Stimulated activated CD4-positive, alpha-beta T cell treated with anti-CD3 and anti-CD28 coated beads, TNF-alpha, amount 100 ng/mL, for 4 hours (primary cell): ENCODE results near the gene SIRT2.

Source experiments
- DNase-seq, 3 experiments: peaks; one replicate each; pipeline ENCODE4 v3.0.0-alpha.2; 2020; ENCODE audit warnings: low read depth in 3 of 3

Gene SIRT2

GRCh38 chr19:38920602-38921419 is 21.4 kb upstream of the SIRT2 start:
- no peak for DNase-seq

DNA sequence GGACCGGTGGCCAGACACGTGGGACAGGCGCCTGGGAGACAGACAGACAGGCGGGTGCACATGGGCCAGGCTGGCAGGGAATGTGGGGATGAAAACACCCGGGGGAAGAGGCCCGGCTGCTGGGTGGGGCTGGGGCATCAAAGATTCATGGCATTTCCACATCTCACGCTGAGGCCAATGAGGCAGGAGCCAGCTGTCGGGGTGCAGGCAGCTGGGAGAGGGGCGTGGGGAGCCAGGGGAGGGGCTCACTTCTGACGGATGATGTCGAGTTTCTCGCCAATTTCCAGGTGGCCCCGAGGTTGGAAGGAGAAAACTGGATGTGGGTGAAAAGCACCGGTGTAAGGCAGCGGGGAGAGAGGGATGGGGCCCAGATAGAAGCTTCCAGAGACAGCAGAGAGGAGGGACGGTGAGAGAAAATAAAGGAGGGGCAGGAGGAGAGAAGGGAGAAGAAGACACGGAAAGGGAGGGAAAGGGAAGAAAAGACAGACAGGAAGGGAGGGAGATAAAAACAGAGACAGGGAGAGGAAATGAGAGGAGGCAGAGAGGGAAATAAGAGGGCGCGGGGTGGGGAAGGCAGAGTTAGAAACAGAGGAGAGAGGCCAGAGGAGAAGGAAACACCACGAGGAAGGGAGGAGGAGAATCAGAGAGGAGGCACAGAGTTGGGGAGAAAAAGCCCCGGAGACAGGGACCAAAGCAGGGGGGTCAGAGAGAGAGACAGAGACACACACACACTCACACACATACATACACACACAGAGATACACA is 20.6 kb upstream of the SIRT2 start:
- no peak for DNase-seq

DNA sequence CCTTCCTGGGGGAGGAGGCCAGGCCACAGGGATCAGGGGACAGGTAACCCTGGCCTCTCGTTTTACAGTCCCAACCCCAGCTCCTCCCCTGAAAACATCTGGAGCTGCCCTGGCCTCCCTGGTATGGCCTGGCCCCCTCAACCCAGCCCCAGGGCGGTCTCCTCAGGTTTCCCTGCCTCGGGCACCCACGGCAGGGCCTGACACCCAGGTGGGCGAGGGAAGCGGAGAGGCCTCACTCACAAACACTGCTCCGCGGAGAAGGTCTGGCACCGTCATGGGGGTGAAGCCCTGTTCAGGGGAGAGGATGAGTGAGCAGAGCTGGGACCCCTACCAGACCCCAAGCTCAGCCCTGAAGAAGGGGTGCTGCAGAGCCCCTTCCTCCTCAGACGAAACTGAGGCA is 19.1 kb upstream of the SIRT2 start:
- no peak for DNase-seq

- no peak for DNase-seq
These were observed 18.6 kb upstream of the SIRT2 start for GRCh38 chr19:38917921-38918491.

GRCh38 chr19:38917516-38917915 is 18.1 kb upstream of the SIRT2 start:
- no peak for DNase-seq

GRCh38 chr19:38915329-38916321 is 16.2 kb upstream of the SIRT2 start:
- DNase-seq, result no peak

- no peak for DNase-seq
These were observed 14.5 kb upstream of the SIRT2 start for GRCh38 chr19:38913958-38914357.

DNA sequence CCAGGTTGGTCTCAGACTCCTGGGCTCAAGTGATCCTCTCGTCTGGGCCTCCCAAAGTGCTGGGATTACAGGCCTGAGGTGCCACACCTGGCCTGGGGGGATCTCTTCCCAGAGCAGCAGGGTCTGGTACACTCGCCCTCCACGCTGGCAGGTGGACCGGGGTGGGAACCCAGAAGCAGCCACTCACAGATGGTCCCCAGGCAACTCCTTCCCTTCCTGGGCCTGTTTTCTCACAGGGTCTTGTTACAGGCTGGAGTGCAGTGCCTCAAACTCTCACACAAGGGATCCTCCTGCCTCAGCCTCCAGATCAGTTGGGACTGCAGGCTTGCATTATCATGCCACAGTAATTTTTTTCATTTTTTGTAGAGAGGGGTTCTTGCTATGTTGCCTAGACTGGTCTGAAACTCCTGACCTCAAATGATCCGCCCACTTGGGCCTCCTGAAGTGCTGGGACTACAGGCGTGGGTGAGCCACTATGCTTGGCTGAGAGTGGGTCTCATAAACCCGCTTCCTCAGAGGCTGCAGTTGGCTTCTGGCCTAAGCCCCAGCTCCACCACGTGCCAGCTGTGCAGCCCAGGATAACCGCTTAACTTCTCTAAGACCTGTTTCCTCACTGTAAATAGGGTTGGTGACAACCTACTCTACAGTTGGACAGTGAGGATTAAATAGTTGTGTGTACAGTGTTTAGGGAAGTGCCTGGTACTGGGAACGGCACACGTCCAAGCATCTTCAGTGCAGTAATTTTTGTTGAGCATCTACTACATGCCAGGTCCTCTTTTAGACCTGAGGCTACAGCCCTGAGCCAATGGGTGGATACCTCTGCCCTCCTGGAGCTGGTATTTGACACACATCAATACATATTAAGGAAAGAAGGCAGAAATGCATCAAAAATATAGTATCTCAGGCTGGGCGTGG is 13.4 kb upstream of the SIRT2 start:
- DNase-seq, result no peak

DNA sequence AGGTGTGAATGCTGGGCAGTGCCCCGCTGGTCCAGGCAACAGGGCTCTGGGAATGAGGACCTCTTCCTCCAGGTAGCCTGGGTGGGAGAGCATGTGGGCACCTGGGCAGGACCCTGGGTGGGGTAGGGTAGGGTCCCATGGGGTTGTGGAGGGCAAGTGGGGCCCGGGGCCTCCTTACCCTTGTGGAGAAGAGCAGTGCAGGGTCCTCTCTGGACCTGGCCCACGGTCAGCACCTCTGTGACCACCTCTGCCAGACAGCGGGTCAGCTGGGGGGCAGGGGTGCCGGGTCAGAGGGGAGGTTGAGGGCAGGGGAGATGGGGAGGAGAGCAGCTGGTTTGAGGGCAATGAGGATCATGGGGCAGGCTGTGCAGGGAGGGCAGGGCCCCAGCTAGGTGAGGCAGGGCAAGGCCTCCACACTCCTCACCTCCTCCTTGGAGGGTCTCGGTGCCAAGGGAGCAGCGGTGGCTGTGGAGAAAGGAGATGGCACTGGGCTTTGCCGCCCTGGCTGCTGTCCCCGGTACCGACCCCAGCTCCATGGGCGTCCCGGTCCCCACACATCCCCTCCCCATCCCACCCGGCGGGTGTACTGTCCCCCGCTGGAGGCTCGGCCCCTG is 12.1 kb upstream of the SIRT2 start:
- DNase-seq, result no peak

- no peak for DNase-seq
These were observed 11.1 kb upstream of the SIRT2 start for GRCh38 chr19:38910488-38910887.

GRCh38 chr19:38908911-38909310 is 9.5 kb upstream of the SIRT2 start:
- DNase-seq, result no peak

DNA sequence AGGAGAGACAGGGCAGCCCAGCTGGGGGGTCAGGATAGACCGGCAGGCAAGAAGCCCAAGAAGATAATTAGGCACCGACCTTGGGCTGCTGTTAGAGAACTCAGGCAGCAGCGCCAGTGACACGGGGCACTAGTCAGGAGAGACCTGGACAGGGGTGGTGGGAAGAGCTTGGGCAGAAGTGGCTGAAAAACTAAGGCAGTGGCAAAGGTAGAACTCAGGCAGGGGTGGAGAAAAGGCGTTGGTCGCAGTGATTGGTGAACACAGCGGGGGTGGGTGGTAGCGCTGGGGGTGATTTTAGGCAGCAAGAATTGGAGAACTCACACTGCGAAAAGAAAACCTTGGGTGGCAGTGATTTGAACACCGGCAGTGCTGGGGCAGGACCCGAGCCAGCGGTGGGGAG is 8.3 kb upstream of the SIRT2 start:
- no peak for DNase-seq

DNA sequence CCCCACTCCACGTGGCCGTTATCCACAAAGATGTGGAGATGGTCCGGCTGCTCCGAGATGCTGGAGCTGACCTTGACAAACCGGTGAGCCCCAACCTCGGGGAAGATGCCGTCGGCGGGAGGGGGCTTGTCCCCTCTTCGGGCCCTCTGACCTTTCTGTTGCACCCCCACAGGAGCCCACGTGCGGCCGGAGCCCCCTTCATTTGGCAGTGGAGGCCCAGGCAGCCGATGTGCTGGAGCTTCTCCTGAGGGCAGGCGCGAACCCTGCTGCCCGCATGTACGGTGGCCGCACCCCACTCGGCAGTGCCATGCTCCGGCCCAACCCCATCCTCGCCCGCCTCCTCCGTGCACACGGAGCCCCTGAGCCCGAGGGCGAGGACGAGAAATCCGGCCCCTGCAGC is 7.8 kb upstream of the SIRT2 start:
- no peak for DNase-seq

DNA sequence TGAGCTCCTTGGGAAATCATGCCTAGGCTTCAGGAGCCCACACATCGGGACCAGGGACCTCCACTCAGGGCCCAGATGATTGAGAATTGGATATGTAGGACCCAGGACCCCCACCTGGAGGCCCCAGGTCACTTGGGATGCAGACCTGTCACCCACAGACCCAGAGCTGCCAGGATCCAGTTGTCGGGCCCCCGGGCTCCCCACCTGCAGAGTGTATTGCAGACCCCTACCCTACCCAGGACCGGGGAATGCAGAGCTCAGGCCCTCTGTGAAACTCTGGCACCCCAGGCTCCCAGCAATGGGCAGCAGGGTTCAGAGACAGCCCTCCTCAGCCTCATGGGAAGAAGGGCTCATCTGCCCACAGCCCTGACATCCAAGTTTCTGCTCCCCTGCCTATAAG is 6.2 kb upstream of the SIRT2 start:
- DNase-seq, result no peak

- no peak for DNase-seq
These were observed 5.4 kb upstream of the SIRT2 start for GRCh38 chr19:38904581-38905539.

- no peak for DNase-seq
These were observed 2.3 kb upstream of the SIRT2 start for GRCh38 chr19:38901683-38902082.

- DNase-seq, result no peak
These were observed 1.3 kb upstream of the SIRT2 start for GRCh38 chr19:38900743-38901190.

GRCh38 chr19:38900202-38900629 is 798 bp upstream of the SIRT2 start:
- DNase-seq, result no peak
